Stimulated activated CD8-positive, alpha-beta memory T cell treated with anti-CD3 and anti-CD28 coated beads, Interleukin-7, amount 100 ng/mL, for 4 hours (primary cell): ENCODE data around the gene ZNF467.

Experiments used
- DNase-seq, 2 donors: peaks; one replicate each; pipeline ENCODE4 v3.0.0-alpha.2; 2020; ENCODE audit warnings: low read depth in 2 of 2

ZNF467 gene

DNA sequence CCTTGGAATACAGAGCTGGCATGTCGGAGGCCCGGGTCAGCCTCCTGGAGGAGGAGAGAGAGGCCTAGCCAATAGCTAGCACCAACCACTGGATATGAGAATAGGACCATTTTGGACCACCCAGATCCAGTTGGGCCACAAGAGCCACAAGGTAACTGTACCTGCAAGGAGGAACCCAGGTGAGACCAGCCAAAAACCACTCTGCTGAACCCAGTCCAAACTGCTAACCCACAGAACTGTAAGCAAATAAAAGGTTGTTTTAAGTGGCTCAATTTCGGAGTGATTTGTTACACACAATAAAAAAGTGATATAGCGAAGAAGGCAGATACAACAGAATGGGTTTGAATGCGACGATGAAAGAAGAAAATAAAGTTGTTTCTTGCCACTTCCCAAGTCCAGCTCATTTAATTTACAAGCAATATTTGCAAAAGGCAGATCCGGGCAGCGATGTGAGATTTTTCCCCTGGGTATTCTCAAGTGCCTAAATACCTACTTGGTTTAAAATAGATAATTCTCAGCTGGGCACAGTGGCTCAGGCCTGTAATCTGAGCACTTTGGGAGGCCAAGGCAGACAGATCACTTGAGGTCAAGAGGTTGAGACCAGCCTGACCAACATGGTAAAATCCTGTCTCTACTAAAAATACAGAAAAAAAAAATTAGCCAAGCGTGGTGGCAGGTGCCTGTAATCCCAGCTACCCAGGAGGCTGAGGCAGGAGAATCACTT is 23.1 kb downstream of the ZNF467 start:
- no peak for DNase-seq

DNA sequence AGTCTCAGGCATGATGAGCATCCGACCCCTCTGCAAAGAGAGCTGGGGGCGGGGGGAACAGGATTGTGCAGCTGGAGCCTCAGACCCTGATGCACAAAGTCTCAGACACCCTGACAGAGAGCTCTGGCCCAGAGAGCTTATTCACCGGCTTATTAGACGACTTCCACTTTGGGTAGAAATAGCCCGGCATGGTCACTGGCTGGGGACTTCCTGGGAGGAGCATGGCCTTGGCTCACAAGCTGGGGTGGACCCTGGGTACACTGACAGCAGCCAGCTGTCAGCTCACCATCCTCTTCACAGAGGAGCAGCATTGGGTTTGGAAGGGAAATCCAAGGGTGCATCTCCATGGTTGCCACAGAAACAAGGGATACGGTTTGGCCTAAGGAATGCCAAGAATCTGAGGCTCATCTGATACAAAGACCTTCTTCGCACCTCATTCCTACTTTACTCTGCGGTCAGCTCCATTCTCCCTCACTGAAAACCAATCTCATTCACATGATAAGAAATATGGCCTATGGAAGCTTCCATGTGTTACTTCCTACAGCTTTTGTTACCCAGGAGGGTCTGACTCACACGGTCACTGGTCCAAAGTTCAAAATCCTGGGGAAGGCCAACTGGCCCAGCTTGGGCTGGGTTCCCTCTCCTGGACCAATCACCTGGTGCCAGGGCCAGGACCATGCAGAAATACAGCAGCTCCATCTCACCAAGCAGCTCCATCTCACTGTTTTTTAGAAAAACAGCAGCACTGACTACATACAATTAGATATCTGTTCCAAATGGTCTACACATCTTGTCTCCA is 25.1 kb downstream of the ZNF467 start:
- no peak for DNase-seq

DNA sequence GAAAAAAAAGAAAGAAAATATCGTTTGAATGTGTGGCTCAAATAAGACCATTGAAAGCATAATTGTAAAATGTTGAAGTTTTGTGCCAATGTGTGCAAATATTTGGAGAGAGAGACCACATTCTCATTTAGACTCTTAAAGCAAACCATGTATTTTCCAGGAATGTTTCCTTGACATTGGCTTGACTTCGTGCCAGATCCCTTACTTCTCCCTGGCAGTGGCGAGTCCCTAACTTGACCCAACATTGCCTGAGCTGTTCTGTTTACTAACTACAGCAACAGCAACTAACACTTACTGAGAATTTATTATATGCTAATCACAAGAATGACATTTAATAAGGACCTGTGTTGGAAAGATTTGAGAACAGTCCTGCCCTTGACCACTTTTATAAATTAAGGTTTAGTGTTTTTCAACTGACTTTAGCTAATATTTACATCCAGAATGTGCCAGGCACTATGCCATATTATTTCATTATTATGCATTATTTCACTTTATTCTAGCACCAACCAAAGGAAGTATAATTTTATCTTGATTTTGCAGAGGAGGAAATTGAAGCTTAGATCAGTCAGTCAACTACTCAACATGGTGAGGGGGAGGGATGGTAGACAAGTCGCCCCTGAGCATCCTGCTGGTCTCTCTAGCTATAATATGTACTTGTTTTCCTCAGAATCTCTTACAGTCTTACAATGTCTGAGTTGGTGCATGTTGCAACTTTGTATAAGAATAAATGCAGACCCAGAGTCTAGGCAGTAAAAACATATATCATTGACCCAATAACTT is 29.7 kb downstream of the ZNF467 start:
- no peak for DNase-seq

DNA sequence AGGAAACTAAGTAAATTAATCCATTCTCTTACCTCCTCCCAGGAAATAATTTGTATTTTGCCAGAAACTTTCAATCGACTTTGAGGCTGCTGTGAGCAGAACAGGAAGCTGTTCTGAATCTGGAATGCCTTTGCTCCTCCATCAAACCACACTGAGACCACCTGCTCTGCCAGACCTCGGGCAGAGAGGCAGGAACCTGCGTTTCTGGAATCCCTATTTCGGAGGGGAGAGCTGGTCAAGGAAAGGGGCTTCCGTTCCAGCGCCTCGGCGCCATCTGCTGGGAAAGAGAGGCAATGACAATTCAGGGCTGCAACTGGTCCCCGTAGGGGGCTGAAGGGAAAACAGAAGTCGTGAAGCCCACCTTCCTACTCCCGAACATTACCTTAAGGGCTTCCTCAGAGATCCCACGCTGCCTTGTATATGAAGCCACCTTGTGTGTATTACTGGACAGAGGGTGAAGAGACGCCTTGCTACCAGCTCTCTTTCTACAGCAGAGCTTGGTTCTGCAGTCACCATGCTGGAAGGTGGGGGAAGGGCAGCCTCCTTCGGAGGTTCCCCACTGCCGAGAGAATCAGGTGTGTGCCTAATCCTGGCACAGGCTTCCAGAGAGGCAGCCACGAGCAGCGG is 31.2 kb downstream of the ZNF467 start:
- peak; percentile 30 to 38 for DNase-seq

DNA sequence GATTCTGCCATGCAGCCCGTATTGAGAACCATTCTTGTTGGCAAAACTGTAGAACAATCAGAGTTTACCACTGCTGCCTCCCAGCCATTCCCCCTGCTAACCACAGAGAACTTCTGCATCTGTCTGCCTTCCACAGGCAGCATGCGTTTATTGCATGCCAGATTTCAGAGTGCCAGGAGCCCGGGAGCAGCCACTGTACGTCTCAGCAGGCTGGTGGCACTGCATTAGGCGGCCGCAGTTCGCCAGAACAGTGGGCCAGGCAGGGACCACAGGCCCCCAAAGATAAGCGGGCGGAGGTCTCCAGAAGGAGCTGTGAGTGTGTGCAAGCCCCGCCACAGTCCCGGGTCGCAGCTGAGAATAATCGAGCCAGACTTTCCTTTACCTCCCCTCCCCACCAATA is 31.8 kb downstream of the ZNF467 start:
- no peak for DNase-seq

DNA sequence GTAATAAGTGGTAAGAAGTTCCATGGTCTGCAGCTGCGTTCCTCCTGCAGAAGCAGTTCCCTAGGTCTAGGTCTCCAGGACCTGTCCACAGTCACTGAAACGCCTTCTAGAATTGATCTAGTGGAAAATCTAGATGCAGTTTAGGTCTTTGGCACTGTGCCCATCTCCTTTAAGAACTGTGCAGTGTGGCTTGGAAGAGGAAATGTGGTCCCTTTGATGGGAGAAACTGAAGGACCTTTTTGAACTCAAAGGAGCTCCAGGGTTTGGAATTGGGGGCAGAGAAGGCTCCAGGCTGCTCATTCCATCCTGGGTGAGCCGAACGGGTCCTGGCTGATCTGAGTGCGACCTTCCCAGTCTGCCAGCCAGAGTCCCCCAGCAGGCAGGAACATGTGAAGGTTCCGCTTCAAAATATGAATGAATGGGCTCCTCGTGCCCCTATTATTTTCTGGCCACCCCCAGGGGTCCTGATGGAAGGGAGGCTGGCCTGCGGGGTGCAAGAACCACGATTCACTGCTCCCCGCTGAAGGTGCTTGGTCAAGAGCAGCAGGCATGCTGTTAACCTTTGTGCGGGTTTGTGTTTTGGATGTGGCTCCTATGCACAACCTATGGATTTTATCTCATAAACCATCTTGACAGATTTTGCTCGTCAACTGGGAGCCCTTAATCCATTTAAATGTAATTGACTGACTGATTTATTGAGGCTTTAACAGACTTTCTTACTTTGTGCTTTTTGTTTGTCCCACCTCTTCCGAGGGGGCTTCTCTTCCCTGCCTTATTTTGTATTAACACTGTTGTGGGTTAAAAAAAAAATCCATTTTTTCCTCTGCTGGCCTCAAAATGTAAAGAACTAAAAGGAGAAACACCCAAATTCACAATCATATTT is 36.7 kb downstream of the ZNF467 start:
- no peak for DNase-seq

DNA sequence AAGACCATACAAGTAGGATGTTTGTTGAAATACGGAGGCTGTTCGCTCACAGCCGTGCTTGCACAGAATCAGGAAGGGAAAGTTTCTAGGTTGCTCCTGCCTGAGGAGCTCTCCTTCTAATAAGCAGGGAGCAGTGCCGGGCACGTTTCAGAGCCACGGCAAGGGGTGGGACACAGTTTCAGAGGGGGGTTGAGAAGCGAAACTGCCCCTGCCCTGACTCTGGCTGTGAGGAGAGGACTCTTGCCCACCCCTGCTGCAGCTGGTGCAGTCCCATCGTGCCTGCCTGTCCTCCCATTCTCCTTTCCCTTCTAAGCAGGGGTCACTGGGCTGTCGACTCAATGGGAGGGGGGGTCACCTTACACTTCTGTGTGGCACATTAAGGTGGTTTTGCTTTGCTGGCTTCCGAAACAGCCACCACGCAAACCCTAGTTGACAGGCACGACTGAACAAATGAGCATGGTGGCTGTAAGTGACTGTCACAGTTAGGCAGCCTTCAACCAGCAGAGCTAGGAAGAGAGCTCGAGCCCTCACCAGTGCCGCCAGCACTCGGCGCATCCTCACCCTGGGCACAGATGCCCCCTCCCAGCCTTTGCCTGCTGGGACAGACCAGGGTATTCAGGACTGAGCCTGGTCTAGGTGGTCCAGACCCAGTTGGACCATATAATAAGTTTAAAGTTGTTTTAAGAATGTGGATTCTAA is 37.5 kb downstream of the ZNF467 start:
- DNase-seq, result no peak

DNA sequence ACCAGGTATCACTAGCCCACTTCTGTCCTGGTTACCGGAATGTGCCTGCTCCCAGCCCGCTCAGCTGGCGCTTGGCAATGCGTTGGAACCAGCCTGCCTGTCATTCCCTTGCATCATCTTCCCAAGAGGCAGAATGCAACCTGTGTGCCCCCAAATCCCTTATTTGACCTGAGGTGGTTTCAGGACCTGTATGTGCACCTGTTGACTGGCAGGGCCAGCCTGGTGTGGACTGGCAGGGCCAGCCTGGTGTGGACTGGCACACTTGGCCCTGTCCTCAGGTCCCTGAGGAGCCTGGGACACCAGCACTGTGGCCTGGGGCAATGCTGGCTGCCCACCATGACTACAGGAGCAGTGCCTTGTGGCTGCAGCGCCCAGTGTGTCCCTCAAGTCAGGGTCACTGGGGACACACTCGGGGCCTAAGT is 38.2 kb downstream of the ZNF467 start:
- no peak for DNase-seq

DNA sequence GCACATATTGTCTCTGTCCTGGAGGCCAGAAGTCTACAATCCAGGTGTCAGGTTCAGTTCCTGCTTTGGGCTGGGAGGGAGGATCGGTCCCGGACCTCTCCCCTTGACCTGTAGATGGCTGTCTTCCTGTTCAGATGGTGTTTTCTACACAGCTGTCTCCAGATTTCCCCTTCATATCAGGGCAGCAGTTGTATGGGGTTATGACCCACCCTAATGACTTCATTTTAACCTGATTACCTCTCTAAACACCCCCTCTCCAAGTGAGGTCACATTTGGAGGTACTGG is 38.7 kb downstream of the ZNF467 start:
- DNase-seq, result no peak

DNA sequence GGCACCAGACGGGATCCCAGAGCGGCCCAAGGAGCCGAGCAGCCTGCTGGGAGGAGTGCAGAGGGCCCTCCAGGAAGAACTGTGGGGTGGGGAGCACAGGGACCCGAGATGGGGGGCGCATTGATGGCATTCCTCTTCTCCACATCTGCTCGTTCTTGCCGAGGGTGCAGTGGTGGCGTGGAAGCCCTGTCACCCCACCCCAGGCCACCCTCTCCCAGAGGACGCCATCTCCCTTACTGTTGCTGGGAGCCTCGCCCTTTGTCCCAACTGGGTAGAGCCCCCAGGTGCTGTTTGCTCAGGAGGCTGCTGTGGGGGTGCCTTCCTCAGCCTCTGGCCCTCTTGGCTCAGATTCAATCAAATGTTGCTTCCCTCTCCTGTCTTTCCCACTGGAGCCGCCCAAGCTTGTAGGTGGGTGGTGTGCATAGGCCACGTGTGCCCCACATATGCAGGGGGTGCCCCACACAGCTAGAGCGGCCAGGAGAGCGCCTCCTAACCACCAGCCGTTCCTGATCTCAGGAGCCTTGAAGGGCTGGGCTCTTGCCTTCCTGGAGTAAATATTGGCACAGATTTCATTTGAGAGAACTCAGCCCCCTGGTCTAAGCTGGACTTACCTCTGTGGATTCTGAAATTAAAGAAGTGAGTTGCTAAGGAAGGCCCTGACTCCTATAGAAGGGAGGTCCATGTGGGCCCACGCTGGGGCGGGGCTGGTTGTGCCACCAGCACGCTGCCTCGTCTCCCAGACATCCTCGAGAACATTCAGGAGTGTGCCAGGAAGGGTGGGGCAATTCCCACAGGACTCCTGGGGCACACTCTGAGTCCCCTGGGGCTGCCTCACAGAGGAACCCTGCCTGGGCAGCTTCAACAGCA is 39.2 kb downstream of the ZNF467 start:
- no peak for DNase-seq

DNA sequence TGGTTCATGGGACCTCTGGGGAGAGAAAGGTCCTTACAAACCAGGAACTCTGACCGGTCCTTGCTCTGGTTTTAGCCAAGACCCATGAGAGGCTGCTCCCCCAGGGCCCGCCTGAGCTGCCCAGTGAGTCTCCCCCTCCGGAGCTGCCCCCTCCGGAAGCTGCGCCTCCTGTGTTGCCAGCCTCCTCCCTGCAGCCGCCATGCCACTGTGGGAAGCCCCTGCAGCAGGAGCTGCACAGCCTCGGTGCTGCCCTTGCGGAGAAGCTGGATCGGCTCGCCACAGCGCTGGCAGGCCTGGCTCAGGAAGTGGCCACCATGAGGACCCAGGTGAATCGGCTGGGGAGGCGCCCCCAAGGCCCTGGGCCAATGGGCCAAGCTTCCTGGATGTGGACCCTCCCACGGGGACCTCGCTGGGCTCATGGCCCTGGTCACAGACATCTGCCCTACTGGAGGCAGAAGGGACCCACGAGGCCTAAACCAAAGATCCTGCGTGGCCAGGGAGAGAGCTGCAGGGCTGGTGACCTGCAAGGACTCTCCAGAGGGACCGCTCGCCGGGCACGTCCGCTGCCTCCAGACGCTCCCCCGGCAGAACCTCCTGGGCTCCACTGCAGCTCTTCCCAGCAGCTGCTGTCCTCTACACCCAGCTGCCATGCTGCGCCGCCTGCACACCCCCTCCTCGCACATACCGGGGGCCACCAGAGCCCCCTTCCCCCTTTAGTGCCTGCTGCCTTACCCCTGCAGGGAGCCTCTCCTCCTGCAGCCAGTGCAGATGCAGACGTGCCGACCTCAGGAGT is 40.1 kb downstream of the ZNF467 start:
- no peak for DNase-seq

DNA sequence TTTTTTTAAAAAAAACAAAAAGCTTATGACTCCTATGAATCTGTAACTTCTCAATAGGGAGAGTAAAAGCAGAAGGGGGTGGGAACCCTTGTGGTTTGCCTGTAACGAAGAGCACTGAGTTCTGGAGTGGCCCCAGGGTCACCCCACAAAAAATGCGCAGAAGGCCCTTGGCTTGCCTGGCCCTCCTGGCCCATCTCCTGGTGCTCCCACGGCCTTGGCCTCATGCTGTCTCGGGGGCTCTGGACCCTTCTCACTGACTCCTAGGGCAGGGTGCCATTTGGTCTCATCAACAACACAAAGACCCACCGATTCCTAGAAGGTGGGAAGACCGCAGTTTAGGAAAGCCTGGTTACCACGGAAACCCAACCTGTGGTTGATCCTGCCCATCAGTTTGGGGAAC is 40.8 kb downstream of the ZNF467 start:
- DNase-seq, result no peak

DNA sequence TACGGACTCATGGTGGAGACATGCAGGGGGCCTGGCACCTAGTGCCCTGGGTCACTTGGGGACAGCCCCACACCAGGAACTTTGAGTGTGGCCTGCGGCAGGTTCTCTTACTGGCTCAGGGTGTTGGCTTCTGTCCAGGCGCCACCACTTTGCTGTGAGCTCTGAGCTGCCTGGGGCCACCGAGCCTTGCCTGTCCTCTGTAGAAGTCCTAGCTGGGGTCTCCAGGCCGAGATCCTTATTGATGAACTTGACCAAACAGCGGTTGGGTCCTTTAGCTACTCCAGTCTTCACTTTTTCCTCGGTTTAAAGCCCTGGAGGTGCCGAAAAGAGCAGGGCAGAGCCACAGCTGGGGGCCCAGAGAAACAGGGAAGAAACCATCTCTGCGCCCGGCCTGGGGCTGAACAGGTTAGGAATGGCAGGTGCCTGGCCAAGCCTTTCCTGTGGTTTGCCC is 41.3 kb downstream of the ZNF467 start:
- DNase-seq, result no peak

DNA sequence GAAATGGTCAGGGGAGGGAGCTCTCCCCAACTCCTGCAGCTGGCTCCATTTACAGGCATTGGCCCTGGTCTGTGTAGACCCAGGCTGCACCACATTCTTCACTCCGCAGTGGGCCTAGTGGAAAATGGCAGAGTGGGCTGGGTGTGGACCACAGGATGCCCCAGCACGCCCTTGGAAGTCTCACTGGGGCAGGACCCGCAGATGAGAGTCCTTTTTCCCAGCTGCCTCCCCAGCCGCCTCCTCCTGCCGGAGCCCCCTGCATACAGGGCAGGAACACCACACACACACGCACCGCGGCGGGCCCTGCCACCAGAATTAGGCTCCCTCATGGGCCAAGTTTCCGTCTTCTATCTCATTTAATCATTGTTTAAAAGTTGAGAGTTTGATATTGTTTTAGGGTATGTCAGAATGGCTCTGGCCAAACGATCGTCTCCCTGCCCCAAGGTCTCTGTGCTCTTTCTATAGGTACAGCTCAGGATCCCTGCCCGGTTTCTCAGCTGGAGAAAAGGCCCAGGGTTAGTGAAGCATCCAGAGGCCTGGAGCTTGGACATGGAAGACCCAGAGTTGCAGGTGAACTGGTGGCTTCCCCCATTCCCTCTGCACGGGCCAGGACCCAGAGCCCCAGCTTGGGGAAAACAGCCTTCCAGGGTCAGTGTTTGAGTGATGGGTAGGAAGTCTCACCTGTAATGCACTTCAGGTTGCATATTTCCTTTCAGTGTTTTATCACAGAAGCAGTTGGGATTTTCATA is 42.0 kb downstream of the ZNF467 start:
- DNase-seq, result no peak

DNA sequence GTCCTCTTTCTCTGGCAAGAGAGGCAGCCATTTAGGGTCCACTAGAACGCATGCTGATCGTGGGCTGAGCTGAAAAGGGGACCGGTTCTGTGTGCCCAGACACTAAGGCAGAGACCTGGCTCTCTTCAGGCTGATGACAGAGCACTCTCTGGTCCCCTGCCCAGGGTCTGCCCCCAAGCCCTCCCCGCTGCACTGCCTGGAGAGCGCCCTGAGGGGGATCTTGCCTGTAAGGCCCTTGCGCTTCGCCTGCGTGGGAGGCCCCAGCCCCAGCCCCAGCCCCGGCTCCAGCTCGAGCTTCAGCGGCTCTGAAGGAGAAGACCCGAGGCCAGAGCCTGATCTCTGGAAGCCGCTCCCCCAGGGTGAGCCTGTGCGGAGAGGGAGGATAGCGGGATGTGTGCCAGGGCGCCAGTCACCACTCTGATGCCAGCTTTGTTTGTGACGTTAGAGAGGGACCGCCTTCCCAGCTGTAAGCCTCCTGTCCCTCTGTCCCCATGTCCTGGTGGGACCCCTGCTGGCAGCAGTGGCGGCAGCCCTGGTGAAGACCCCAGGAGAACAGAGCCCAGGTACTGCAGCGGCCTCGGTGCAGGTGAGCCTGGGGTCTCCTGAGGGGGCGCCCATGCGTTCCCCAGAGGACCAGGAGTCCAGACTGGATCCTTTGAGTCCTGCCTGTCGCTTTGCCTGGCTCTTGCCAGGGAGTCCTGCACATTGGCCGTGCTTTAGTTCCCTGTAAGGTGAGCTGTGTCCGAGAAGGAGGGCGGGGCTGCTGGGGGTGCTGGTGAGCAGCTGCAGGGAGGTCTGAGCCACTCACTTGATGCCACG is 43.2 kb downstream of the ZNF467 start:
- DNase-seq, result no peak

DNA sequence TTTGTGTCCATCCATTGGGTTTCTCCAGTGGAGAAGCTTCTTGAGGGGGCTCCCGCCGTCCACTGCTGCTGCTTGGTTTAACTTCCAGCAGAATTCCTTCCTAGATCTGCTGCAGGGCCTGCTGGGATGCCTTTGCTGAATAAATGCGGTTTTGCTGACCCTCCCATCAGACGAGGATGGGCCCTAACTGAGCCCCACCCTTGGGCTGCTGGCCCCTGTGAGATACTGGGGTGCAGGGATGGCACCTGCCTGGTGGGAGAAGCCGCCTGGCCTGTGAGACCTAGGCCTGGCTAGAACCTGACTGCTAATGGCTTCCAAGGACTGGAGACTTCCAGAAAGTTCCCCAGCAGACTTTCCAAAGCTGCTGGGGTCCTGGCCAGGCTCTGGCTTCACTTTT is 43.8 kb downstream of the ZNF467 start:
- no peak for DNase-seq
